Measurements from ENCODE around the gene MORC4. TPM values are rescaled to one million over a fixed set of nuclear protein-coding genes. Genes with fewer than 3 reads are reported as not detected.
"Not testable (repeated sequence)": the region's sequence is repeated elsewhere in the genome, so short reads cannot be mapped to it uniquely, and the experiment has no call there.

Gene MORC4
- total RNA-seq, 1 donor from 2014 or later = 26.0 TPM

GRCh38 chrX:106972896-106973295, 27.1 kb downstream of the MORC4 start:
- H3K4me3 Mint-ChIP-seq (ENCODE audit: unreplicated experiment) = no peak overlapping the region
- FAIRE-seq (no peak), DNase-seq (ENCODE audit: low read depth) (no peak)
- Histone ChIP-seq H3K9me3 (ENCODE audit: insufficient read depth, low read depth, low read length) (no peaks in the 10 kb centered on the region), H2AFZ (ENCODE audit: low read depth, low read length) (no peak overlapping the region), H3K36me3 (ENCODE audit: insufficient read depth, low read length) (no peaks in the 10 kb centered on the region), H3K4me1 (ENCODE audit: insufficient read depth, low read length) (no peaks in the 10 kb centered on the region), H4K20me1 (ENCODE audit: insufficient read depth, low read length) (no peaks in the 10 kb centered on the region), H3K9ac (ENCODE audit: low read length) (no peak overlapping the region), H3K4me3 (ENCODE audit: insufficient read depth, low read depth, low read length) (no peak overlapping the region), H3K27me3 (ENCODE audit: insufficient read depth, low read length) (no peaks in the 10 kb centered on the region), H3K27ac (ENCODE audit: low read depth, low read length) (no peak overlapping the region), H3K79me2 (ENCODE audit: insufficient read depth, low read length) (no peaks in the 10 kb centered on the region), H3K4me2 (ENCODE audit: low read length) (no peak overlapping the region)
- TF ChIP-seq CTCF (IDR thresholded peaks at IDR 0.05; ENCODE audit: insufficient read depth, low read depth, low read length) = no peak
- TF ChIP-seq EZH2 (IDR thresholded peaks at IDR 0.05; ENCODE audit: insufficient read depth, low read length) = no peak
- H3K27me3 Mint-ChIP-seq (ENCODE audit: low read depth, unreplicated experiment) = no peaks in the 10 kb centered on the region
- no peaks in the 10 kb centered on the region for H3K9me3 Mint-ChIP-seq (ENCODE audit: unreplicated experiment)
- peaks cover 8% of the 10 kb centered on the region for H3K36me3 Mint-ChIP-seq (ENCODE audit: low read depth, unreplicated experiment)
- no peak overlapping the region for H3K27ac Mint-ChIP-seq (ENCODE audit: unreplicated experiment)
- no peaks in the 10 kb centered on the region for H3K4me1 Mint-ChIP-seq (ENCODE audit: low read depth, unreplicated experiment)

- H3K27ac Mint-ChIP-seq (ENCODE audit: unreplicated experiment); H3K79me2 ChIP-seq (ENCODE audit: insufficient read depth, low read length); H3K4me1 ChIP-seq (ENCODE audit: insufficient read depth, low read length); H3K27ac ChIP-seq (ENCODE audit: low read depth, low read length); H3K9me3 Mint-ChIP-seq (ENCODE audit: unreplicated experiment); H3K4me1 Mint-ChIP-seq (ENCODE audit: low read depth, unreplicated experiment); H2AFZ ChIP-seq (ENCODE audit: low read depth, low read length); DNase-seq (ENCODE audit: low read depth); H3K4me3 ChIP-seq (ENCODE audit: insufficient read depth, low read depth, low read length); H3K9me3 ChIP-seq (ENCODE audit: insufficient read depth, low read depth, low read length); H4K20me1 ChIP-seq (ENCODE audit: insufficient read depth, low read length); FAIRE-seq; H3K9ac ChIP-seq (ENCODE audit: low read length); H3K27me3 ChIP-seq (ENCODE audit: insufficient read depth, low read length); H3K4me2 ChIP-seq (ENCODE audit: low read length); H3K4me3 Mint-ChIP-seq (ENCODE audit: unreplicated experiment); H3K36me3 ChIP-seq (ENCODE audit: insufficient read depth, low read length); H3K27me3 Mint-ChIP-seq (ENCODE audit: low read depth, unreplicated experiment): not testable (repeated sequence)
- H3K36me3 Mint-ChIP-seq (ENCODE audit: low read depth, unreplicated experiment) = peaks cover 16% of the 10 kb centered on the region
Measured at GRCh38 chrX:106966547-106966946, 33.5 kb downstream of the MORC4 start.

DNA sequence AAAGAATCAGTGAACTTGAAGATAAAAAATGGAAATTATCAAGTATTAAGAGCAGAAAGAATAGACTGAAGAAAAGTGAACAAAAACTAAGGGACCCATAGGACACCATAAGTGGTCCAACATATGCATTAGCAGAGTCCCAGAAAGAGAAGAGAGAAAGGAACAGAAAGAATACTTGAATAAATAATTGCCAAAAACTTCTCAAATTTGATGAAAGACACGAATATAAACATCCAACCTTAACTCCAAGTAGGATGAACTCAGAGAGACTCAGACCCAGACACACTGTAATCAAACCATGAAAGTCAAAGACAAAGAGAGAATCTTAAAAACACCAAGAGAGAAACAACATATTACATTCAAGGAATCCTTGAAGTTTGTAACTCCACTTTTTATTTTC, 35.7 kb downstream of the MORC4 start:
- Mint-ChIP-seq H3K9me3 (ENCODE audit: unreplicated experiment) (no peaks in the 10 kb centered on the region), H3K27ac (ENCODE audit: unreplicated experiment) (no peak overlapping the region), H3K27me3 (ENCODE audit: low read depth, unreplicated experiment) (no peaks in the 10 kb centered on the region), H3K4me3 (ENCODE audit: unreplicated experiment) (no peak overlapping the region), H3K36me3 (ENCODE audit: low read depth, unreplicated experiment) (peaks cover 14% of the 10 kb centered on the region), H3K4me1 (ENCODE audit: low read depth, unreplicated experiment) (no peaks in the 10 kb centered on the region)
- H3K27me3 ChIP-seq (ENCODE audit: insufficient read depth, low read length) = no peaks in the 10 kb centered on the region
- FAIRE-seq (peak; percentile 90), DNase-seq (ENCODE audit: low read depth) (no peak)
- H3K9ac ChIP-seq (ENCODE audit: low read length) = no peak overlapping the region
- no peaks in the 10 kb centered on the region for H3K4me1 ChIP-seq (ENCODE audit: insufficient read depth, low read length)
- no peaks in the 10 kb centered on the region for H3K79me2 ChIP-seq (ENCODE audit: insufficient read depth, low read length)
- H2AFZ ChIP-seq (ENCODE audit: low read depth, low read length) = no peak overlapping the region
- no peak overlapping the region for H3K4me2 ChIP-seq (ENCODE audit: low read length)
- H3K36me3 ChIP-seq (ENCODE audit: insufficient read depth, low read length) = peaks cover 4% of the 10 kb centered on the region
- TF ChIP-seq EZH2 (IDR thresholded peaks at IDR 0.05; ENCODE audit: insufficient read depth, low read length) (no peak), CTCF (IDR thresholded peaks at IDR 0.05; ENCODE audit: insufficient read depth, low read depth, low read length) (no peak)
- H3K4me3 ChIP-seq (ENCODE audit: insufficient read depth, low read depth, low read length) = no peak overlapping the region
- no peaks in the 10 kb centered on the region for H3K9me3 ChIP-seq (ENCODE audit: insufficient read depth, low read depth, low read length)
- H3K27ac ChIP-seq (ENCODE audit: low read depth, low read length) = no peak overlapping the region
- no peaks in the 10 kb centered on the region for H4K20me1 ChIP-seq (ENCODE audit: insufficient read depth, low read length)
